GM12878 (cell line): ENCODE measurements around the gene SLC25A11. TPM values are rescaled to one million over a fixed set of nuclear protein-coding genes. Genes with fewer than 3 reads are reported as not detected.

Experiments
- ATAC-seq: fragments of 200-7000 bp; cut with Tn5 transposase; 3 replicates; pipeline ENCODE4 v1.9.1; 2020; ENCODE audit warnings: mild to moderate bottlenecking, moderate library complexity
- BruUV-seq: library from RNA; stranded (reverse); fragments of 400-500 nt; replicated peaks from 2 replicates; lab custom pipeline; 2021; lab: Mats Ljungman, UMichigan
- CTCF ChIA-PET: fragments of 300-600 bp; sonication (Branson Sonifier 250); formaldehyde crosslinking; extraction: SDS; loops from one replicate; lab custom pipeline; 2021; ENCODE audit warnings: inconsistent platforms; lab: Yijun Ruan, JAX
- POLR2A ChIA-PET: fragments of 350-600 bp; formaldehyde crosslinking; extraction: SDS; loops from one replicate; lab custom pipeline; 2021; ENCODE audit warnings: inconsistent platforms; lab: Charles Lee
- RAD21 ChIA-PET: fragments of 300-600 bp; sonication (Branson Sonifier 250); formaldehyde crosslinking; loops from one replicate; lab custom pipeline; 2023; ENCODE audit warnings: antibody characterized with exemption; ENCODE audit not compliant: unreplicated experiment; lab: Charles Lee
- SMC1A ChIA-PET: fragments of 300-600 bp; sonication (Branson Sonifier 250); formaldehyde crosslinking; loops from one replicate; lab custom pipeline; 2023; ENCODE audit not compliant: unreplicated experiment, uncharacterized antibody; lab: Charles Lee
- DNase-seq: peaks from one replicate; pipeline ENCODE4 v3.0.0-alpha.2; 2011; ENCODE audit warnings: low read depth, low spot score
- FAIRE-seq: peaks from 3 replicates; lab custom pipeline; 2011; peaks lifted over from hg19 to GRCh38; lab: Jason Lieb, UNC
- H2AFZ ChIP-seq: 2 replicates; pipeline ENCODE4 v1.6.0; 2011; ENCODE audit warnings: low read depth, low read length, control low read depth; ENCODE audit not compliant: control insufficient read depth
- H3K27ac ChIP-seq: 2 replicates; pipeline ENCODE4 v1.5.1; 2011; ENCODE audit warnings: control low read depth; ENCODE audit not compliant: control insufficient read depth, insufficient read depth
- H3K27me3 ChIP-seq, 2 experiments: replicated peaks in 1 of 2; 2 replicates each; pipeline versions ENCODE4 v1.6.0 to v1.6.1; 2011; ENCODE audit warnings: low read length in 1 of 2; ENCODE audit not compliant: control insufficient read depth in 2 of 2, insufficient read depth in 2 of 2
- H3K36me3 ChIP-seq, 2 experiments: 2 replicates each; pipeline ENCODE4 v1.5.1; 2011; ENCODE audit warnings: low read length in 1 of 2; ENCODE audit not compliant: control insufficient read depth in 2 of 2, insufficient read depth in 2 of 2
- H3K4me1 ChIP-seq: 2 replicates; pipeline ENCODE4 v1.6.1; 2011; ENCODE audit warnings: mild to moderate bottlenecking, low read length, moderate library complexity, mixed read lengths; ENCODE audit not compliant: control insufficient read depth, insufficient read depth
- H3K4me2 ChIP-seq: 2 replicates; pipeline ENCODE4 v1.6.0; 2011; ENCODE audit warnings: control low read depth; ENCODE audit not compliant: control insufficient read depth, insufficient read depth
- H3K4me3 ChIP-seq: fragments of 200-600 bp; sonication (generic); 2 replicates; pipeline ENCODE4 v1.5.1; 2016
- H3K79me2 ChIP-seq: 2 replicates; pipeline ENCODE4 v1.6.0; 2011; ENCODE audit warnings: low read length; ENCODE audit not compliant: control insufficient read depth, insufficient read depth
- H3K9ac ChIP-seq: 2 replicates; pipeline ENCODE4 v1.8.0; 2011; ENCODE audit warnings: low read length, control low read depth, mixed read lengths; ENCODE audit not compliant: control insufficient read depth, insufficient read depth
- H3K9me3 ChIP-seq: replicated peaks from 3 replicates; pipeline ENCODE4 v1.5.1; 2011; ENCODE audit warnings: mild to moderate bottlenecking, low read length; ENCODE audit not compliant: control insufficient read depth, insufficient read depth
- H4K20me1 ChIP-seq: 2 replicates; pipeline ENCODE4 v1.6.0; 2011; ENCODE audit not compliant: control insufficient read depth, insufficient read depth
- BHLHE40 ChIP-seq, 2 experiments: fragments of 450-650 bp in 1 of 2; IDR thresholded peaks; 2 replicates each; pipeline ENCODE4 v1.6.1; 2011 to 2017; ENCODE audit warnings: low read depth in 2 of 2, borderline replicate concordance in 1 of 2, improper control_type of control experiment in 1 of 2, low read length in 1 of 2, mild to moderate bottlenecking in 1 of 2
- CBX5 ChIP-seq: sonication (generic); IDR thresholded peaks from 2 replicates; pipeline ENCODE4 v1.6.1; 2016; ENCODE audit warnings: low read depth, moderate library complexity, mild to moderate bottlenecking, inconsistent platforms
- CREM ChIP-seq: IDR thresholded peaks from 2 replicates; pipeline ENCODE4 v1.6.1; 2014; ENCODE audit warnings: antibody characterized with exemption, low read depth
- IKZF1 ChIP-seq: fragments of 450-650 bp; conservative IDR thresholded peaks from 2 replicates; pipeline ENCODE4 v1.6.1; 2017; ENCODE audit warnings: antibody characterized with exemption, mild to moderate bottlenecking
- KLF5 ChIP-seq: fragments of 450-650 bp; IDR thresholded peaks from 2 replicates; pipeline ENCODE4 v1.6.1; 2014; ENCODE audit warnings: mild to moderate bottlenecking; ENCODE audit not compliant: partially characterized antibody
- MTA3 ChIP-seq: IDR thresholded peaks from 2 replicates; pipeline ENCODE4 v1.6.1; 2012; ENCODE audit warnings: low read length, inconsistent platforms, borderline replicate concordance
- NFYA ChIP-seq: IDR thresholded peaks from 2 replicates; pipeline ENCODE4 v1.6.1; 2011; ENCODE audit warnings: low read depth, mild to moderate bottlenecking, low read length, improper control_type of control experiment, borderline replicate concordance
- RUNX3 ChIP-seq: IDR thresholded peaks from 2 replicates; pipeline ENCODE4 v1.6.1; 2012; ENCODE audit warnings: low read length, inconsistent platforms
- SKIL ChIP-seq: fragments of 450-650 bp; IDR thresholded peaks from 2 replicates; pipeline ENCODE4 v1.6.1; 2017; ENCODE audit warnings: mild to moderate bottlenecking, low read depth, inconsistent platforms; ENCODE audit not compliant: poor library complexity, severe bottlenecking
- SUZ12 ChIP-seq: fragments of 200-600 bp; sonication (generic); IDR thresholded peaks from one replicate; pipeline ENCODE4 v1.6.1; 2018; ENCODE audit warnings: antibody characterized with exemption, mild to moderate bottlenecking; ENCODE audit not compliant: unreplicated experiment
- ZNF384 ChIP-seq: IDR thresholded peaks from 2 replicates; pipeline ENCODE4 v1.6.1; 2012; ENCODE audit warnings: low read depth, mild to moderate bottlenecking, low read length, improper control_type of control experiment, borderline replicate concordance
- WGBS: methylation state at CpG from one replicate; pipeline ENCODE4 v1.1.6; 2016; ENCODE audit warnings: low lambda C conversion rate; ENCODE audit not compliant: insufficient replicate concordance, insufficient coverage; ENCODE audit errors: missing lambda C conversion rate; 5-methylcytosine and 5-hydroxymethylcytosine counted together
- in situ Hi-C: fragments of 300-500 bp; cut with MboI; formaldehyde crosslinking; loops from 9 replicates; pipeline ENCODE4 v1.14.3; 2018; ENCODE audit warnings: mixed read lengths
- intact Hi-C: fragments of 100-400 bp; cut with micrococcal nuclease; formaldehyde crosslinking; loops from one replicate; pipeline ENCODE4 v1.14.2; 2022; ENCODE audit not compliant: unreplicated experiment
- polyA plus RNA-seq, 11 experiments: library from polyadenylated mRNA; depleted of rRNA in 4 of 11; unstranded in 6 of 11; stranded (reverse) in 5 of 11; fragments of >200 nt; fragmentation: Nextera tagmentation in 4 of 11; fragmentation: Illumina TruSeq in 1 of 11; extraction: Ambion mirVana in 4 of 11; extraction: Trizol in 1 of 11; gene quantifications; 1 replicate in 1 of 11; 2 replicates in 10 of 11; pipeline versions ENCODE4 v1.2.1 to v1.2.3, GENCODE V29; 2011 to 2016; ENCODE audit warnings: inconsistent platforms in 2 of 11, missing spikeins in 2 of 11, low read depth in 1 of 11
- total RNA-seq, 4 experiments: library from RNA; depleted of rRNA in 3 of 4; stranded (reverse); fragments of >200 nt in 3 of 4; fragmentation: Illumina TruSeq in 1 of 4; extraction: Trizol in 1 of 4; gene quantifications; 2 replicates each; pipeline versions ENCODE4 v1.2.1 to v1.2.3, GENCODE V29; 2013 to 2021

Gene SLC25A11
- total and polyA plus RNA-seq, 10 of the 15 experiments (the other 5 are each of a cell fraction or from before 2014, with no cell fraction given) = 5.8 to 142 (median 65.0) TPM

GRCh38 chr17:4901108-4901647 is 38.7 kb downstream of the SLC25A11 start:
- ATAC-seq (no peak), FAIRE-seq (no peak), DNase-seq (no peak)
- ChIA-PET CTCF (interaction anchor here (0.7 to 3.0 kb wide), 4 partner anchors 8 to 161 kb away, joined by 3 to 11 read pairs (median 6); partner anchors contain the start of gene SPAG7), SMC1A (no interaction called here), POLR2A (interaction anchor here (0.6 kb wide), 2 partner anchors 17 to 62 kb away, joined by 5 to 6 read pairs; no protein-coding TSS in a partner anchor), RAD21 (interaction anchor here (0.9 kb wide), 1 partner anchor 191 kb away, joined by 5 read pairs; the partner anchor contains the start of gene ARRB2)
- Histone ChIP-seq H2AFZ (no peak overlapping the region), H3K4me1 (peaks cover 20% of the 10 kb centered on the region), H3K4me2 (peak overlapping the region; percentile 91; the same call in 1 of the 2 replicates), H3K27ac (no peak overlapping the region), H3K79me2 (no peaks in the 10 kb centered on the region), H3K27me3 (no peaks in the 10 kb centered on the region; a peak in 2 of 4 replicates), H4K20me1 (no peaks in the 10 kb centered on the region), H3K9me3 (no peaks in the 10 kb centered on the region; the same call in 2 of the 3 replicates), H3K9ac (no peak overlapping the region), H3K4me3 (no peak overlapping the region), H3K36me3 (peaks cover 0 to 1% of the 10 kb centered on the region in 2 experiments; a peak in 3 of 4 replicates)
- WGBS = 49% methylated on average over 37 of the region's 37 CpGs
- in situ Hi-C loops (no loop called here), intact Hi-C loops (loop anchor here (5.0 kb wide), 1 partner anchor 169 kb away; the partner anchor contains the start of gene MED11)
- no TSS peak for BruUV-seq
- TF ChIP-seq SUZ12 (no peak), MTA3 (no peak), NFYA (no peak), CBX5 (no peak), ZNF384 (no peak), KLF5 (no peak), CREM (no peak), BHLHE40 (IDR thresholded peaks at IDR 0.05; ENCODE audit: borderline replicate concordance in 1 of 2, low read depth in 2 of 2, low read length in 1 of 2) (no peak), IKZF1 (no peak), RUNX3 (no peak), SKIL (no peak)
